Measurements from ENCODE around the gene DKC1. TPM values are rescaled to one million over a fixed set of nuclear protein-coding genes. Genes with fewer than 3 reads are reported as not detected.

The DKC1 gene
- total RNA-seq, 1 experiment from 2014 or later = 160 TPM

DNA sequence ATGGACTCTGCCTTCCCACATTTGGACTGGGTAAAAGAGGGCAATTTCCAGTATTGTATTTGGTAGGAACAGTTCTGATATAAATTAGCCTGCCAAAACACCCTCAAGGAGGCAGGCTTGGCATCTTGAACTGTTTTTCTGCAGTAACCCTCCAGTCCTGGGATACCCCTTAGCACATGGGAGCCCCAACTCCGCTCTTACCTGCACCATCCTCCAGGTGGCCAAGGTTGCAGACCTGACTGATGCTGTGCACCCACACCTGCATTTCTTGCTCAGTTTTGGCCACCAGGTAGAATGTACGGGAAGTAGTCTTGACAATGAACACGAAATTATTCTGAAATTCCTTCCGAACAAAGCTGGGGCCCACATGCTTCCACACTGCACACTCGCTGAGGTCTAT lies 46.8 kb upstream of the DKC1 start:
- TF ChIP-seq CTCF (conservative IDR thresholded peaks at IDR 0.05) = peak; percentile 33; the same call in 1 of the 3 replicates
- peaks cover 0 to 5% of the 10 kb centered on the region in 2 experiments; a peak in 1 of 4 replicates for H3K4me1 Mint-ChIP-seq
- Histone ChIP-seq H3K27me3 (ENCODE audit: insufficient read depth, low read length) (no peaks in the 10 kb centered on the region), H3K14ac (ENCODE audit: insufficient read depth, low read length) (no peak overlapping the region), H2BK15ac (ENCODE audit: low read depth, low read length) (no peak overlapping the region), H2BK12ac (ENCODE audit: insufficient read length, low read depth, low read length) (no peak overlapping the region), H4K5ac (ENCODE audit: insufficient read length, low read depth, low read length) (no peak overlapping the region), H3K79me2 (ENCODE audit: insufficient read depth, low read length) (no peaks in the 10 kb centered on the region), H3K18ac (ENCODE audit: insufficient read length, low read depth, low read length) (no peak overlapping the region), H3K23me2 (ENCODE audit: insufficient read length, low read depth, low read length, poor library complexity, severe bottlenecking) (no peaks in the 10 kb centered on the region), H3K56ac (ENCODE audit: insufficient read length, low read depth, low read length) (no peak overlapping the region), H3K4ac (ENCODE audit: low read depth, low read length) (no peak overlapping the region), H2BK20ac (ENCODE audit: low read depth, low read length, poor library complexity, severe bottlenecking) (no peak overlapping the region), H2AK5ac (ENCODE audit: insufficient read length, low read length) (no peak overlapping the region), H2AFZ (ENCODE audit: low read length) (no peak overlapping the region), H3K9ac (ENCODE audit: extremely low read depth, insufficient read length, low read length) (no peak overlapping the region), H3K27ac (ENCODE audit: insufficient read length, low read depth, low read length) (no peak overlapping the region), H3K4me2 (ENCODE audit: insufficient read depth, insufficient read length, low read length) (no peak overlapping the region), H3K9me3 (ENCODE audit: control insufficient read depth, low read depth, low read length) (peaks cover 33% of the 10 kb centered on the region), H3K4me1 (ENCODE audit: insufficient read depth, low read length) (no peaks in the 10 kb centered on the region), H2BK5ac (ENCODE audit: insufficient read length, low read length) (no peak overlapping the region), H4K20me1 (ENCODE audit: control insufficient read depth, insufficient read depth, insufficient read length) (no peaks in the 10 kb centered on the region), H2BK120ac (ENCODE audit: low read depth, low read length, poor library complexity, severe bottlenecking) (no peak overlapping the region), H3K23ac (ENCODE audit: insufficient read length, low read depth, low read length) (no peak overlapping the region), H3K79me1 (ENCODE audit: insufficient read depth, low read depth, low read length, poor library complexity, severe bottlenecking) (no peaks in the 10 kb centered on the region), H3T11ph (ENCODE audit: low read length) (no peak overlapping the region), H4K91ac (ENCODE audit: insufficient read length, low read depth, low read length) (no peak overlapping the region), H4K8ac (replicated peaks; ENCODE audit: insufficient read length, low read depth, low read length) (no peak overlapping the region)
- peaks cover 0 to 2% (median 0%) of the 10 kb centered on the region in 3 experiments; a peak in 2 of 7 replicates for H3K36me3 Mint-ChIP-seq (ENCODE audit: insufficient read depth in 1 of 3, low read depth in 3 of 3)
- no peak overlapping the region for H3K4me3 Mint-ChIP-seq
- peaks cover 56 to 60% of the 10 kb centered on the region in 2 experiments for H3K9me3 Mint-ChIP-seq
- H3K27ac Mint-ChIP-seq = no peak overlapping the region
- no CpG with 5 or more reads among the region's 5 CpGs for WGBS (ENCODE audit: extremely low coverage, insufficient read length, low lambda C conversion rate)
- no peaks in the 10 kb centered on the region for H3K27me3 Mint-ChIP-seq (ENCODE audit: low read depth)
- DNase-seq = peak; percentile 30

Measured in H9 (cell line).